IMR-90 (cell line): ENCODE measurements around the gene RRP9. TPM values are rescaled to one million over a fixed set of nuclear protein-coding genes. Genes with fewer than 3 reads are reported as not detected.

Experiments used
- ATAC-seq: fragments of 200-7000 bp; cut with Tn5 transposase; 2 replicates; pipeline ENCODE4 v1.9.1; 2020; ENCODE audit warnings: low read depth, mild to moderate bottlenecking, moderate library complexity
- BruUV-seq: library from RNA; stranded (reverse); fragments of 400-500 nt; replicated peaks from 2 replicates; lab custom pipeline; 2021; lab: Mats Ljungman, UMichigan
- CTCF ChIA-PET: fragments of 300-600 bp; formaldehyde crosslinking; extraction: SDS; loops from one replicate; lab custom pipeline; 2021; ENCODE audit warnings: antibody characterized with exemption; lab: Yijun Ruan, JAX
- POLR2A ChIA-PET: fragments of 300-600 bp; sonication (Branson Sonifier 250); formaldehyde crosslinking; loops from one replicate; lab custom pipeline; 2022; ENCODE audit warnings: antibody characterized with exemption; ENCODE audit not compliant: unreplicated experiment; lab: Charles Lee
- DNase-seq: peaks from one replicate; pipeline ENCODE4 v3.0.0; 2013
- H2AFZ ChIP-seq: replicated peaks from 2 replicates; pipeline ENCODE3; 2013; ENCODE audit warnings: low read length, mild to moderate bottlenecking; ENCODE audit not compliant: poor library complexity
- H2AK5ac ChIP-seq: 2 replicates; pipeline ENCODE4 v1.6.1; 2013; ENCODE audit warnings: low read depth, low read length, inconsistent platforms
- H2AK9ac ChIP-seq: replicated peaks from 2 replicates; pipeline ENCODE3; 2013; ENCODE audit warnings: mild to moderate bottlenecking, low read depth, low read length, moderate library complexity; ENCODE audit not compliant: poor library complexity
- H2BK120ac ChIP-seq: 2 replicates; pipeline ENCODE4 v1.6.1; 2013; ENCODE audit warnings: low read depth, low read length, inconsistent platforms
- H2BK15ac ChIP-seq: 3 replicates; pipeline ENCODE4 v1.6.1; 2013; ENCODE audit warnings: low read depth, low read length, inconsistent platforms
- H2BK20ac ChIP-seq: 2 replicates; pipeline ENCODE4 v1.6.1; 2013; ENCODE audit warnings: low read depth, mild to moderate bottlenecking, inconsistent platforms, low read length, moderate library complexity
- H2BK5ac ChIP-seq: 2 replicates; pipeline ENCODE4 v1.6.1; 2013; ENCODE audit warnings: mild to moderate bottlenecking, low read depth, low read length, inconsistent platforms; ENCODE audit not compliant: poor library complexity, severe bottlenecking
- H3K14ac ChIP-seq: replicated peaks from 2 replicates; pipeline ENCODE4 v1.6.1; 2013; ENCODE audit warnings: low read depth, low read length, inconsistent platforms
- H3K18ac ChIP-seq: 2 replicates; pipeline ENCODE4 v1.6.1; 2013; ENCODE audit warnings: low read depth, low read length, control low read depth
- H3K23ac ChIP-seq: 2 replicates; pipeline ENCODE4 v1.6.1; 2013; ENCODE audit warnings: low read depth, low read length, inconsistent platforms
- H3K27ac ChIP-seq: 2 replicates; pipeline ENCODE4 v1.5.1; 2013; ENCODE audit warnings: mild to moderate bottlenecking, control low read depth, low read length; ENCODE audit not compliant: insufficient read depth
- H3K27me3 ChIP-seq: 2 replicates; pipeline ENCODE4 v1.6.1; 2013; ENCODE audit warnings: low read length; ENCODE audit not compliant: control insufficient read depth, insufficient read depth
- H3K36me3 ChIP-seq: 2 replicates; pipeline ENCODE4 v1.6.1; 2013; ENCODE audit warnings: low read length, mixed read lengths; ENCODE audit not compliant: control insufficient read depth, insufficient read depth
- H3K4ac ChIP-seq: 2 replicates; pipeline ENCODE4 v1.6.1; 2013; ENCODE audit warnings: low read depth, low read length, inconsistent platforms
- H3K4me1 ChIP-seq: 2 replicates; pipeline ENCODE4 v1.6.1; 2013; ENCODE audit warnings: low read length, mixed read lengths; ENCODE audit not compliant: control insufficient read depth, insufficient read depth
- H3K4me2 ChIP-seq: 2 replicates; pipeline ENCODE4 v1.6.1; 2013; ENCODE audit warnings: low read depth, mild to moderate bottlenecking, control low read depth, low read length, moderate library complexity
- H3K4me3 ChIP-seq: 2 replicates; pipeline ENCODE4 v1.5.1; 2013; ENCODE audit warnings: low read depth, mild to moderate bottlenecking, control low read depth, low read length, moderate library complexity; ENCODE audit not compliant: insufficient read depth
- H3K56ac ChIP-seq: 2 replicates; pipeline ENCODE4 v1.6.1; 2013; ENCODE audit warnings: low read length, inconsistent platforms; ENCODE audit not compliant: insufficient read depth; ENCODE audit errors: extremely low read depth
- H3K79me1 ChIP-seq, 2 experiments: 2 replicates each; pipeline ENCODE4 v1.6.1; 2013; ENCODE audit warnings: low read length in 2 of 2, inconsistent platforms in 1 of 2, low read depth in 1 of 2
- H3K9ac ChIP-seq: 2 replicates; pipeline ENCODE4 v1.6.1; 2013; ENCODE audit warnings: low read depth, low read length, control low read depth
- H3K9me1 ChIP-seq: 2 replicates; pipeline ENCODE4 v1.6.1; 2013; ENCODE audit warnings: low read length, inconsistent platforms; ENCODE audit not compliant: insufficient read depth
- H3K9me3 ChIP-seq: 2 replicates; pipeline ENCODE4 v1.6.1; 2013; ENCODE audit warnings: low read length; ENCODE audit not compliant: control insufficient read depth, insufficient read depth
- H4K20me1 ChIP-seq: 2 replicates; pipeline ENCODE4 v1.6.1; 2013; ENCODE audit warnings: low read length, inconsistent platforms; ENCODE audit not compliant: insufficient read depth
- H4K5ac ChIP-seq: 2 replicates; pipeline ENCODE4 v1.6.1; 2013; ENCODE audit warnings: mild to moderate bottlenecking, low read depth, low read length, control low read depth
- H4K8ac ChIP-seq, 2 experiments: 2 replicates each; pipeline ENCODE4 v1.6.1; 2013; ENCODE audit warnings: low read depth in 2 of 2, low read length in 2 of 2, control low read depth in 1 of 2, inconsistent platforms in 1 of 2
- H4K91ac ChIP-seq: 2 replicates; pipeline ENCODE4 v1.6.1; 2013; ENCODE audit warnings: low read depth, low read length, inconsistent platforms; ENCODE audit not compliant: insufficient read depth
- BHLHE40 ChIP-seq: fragments of 150-350 bp; IDR thresholded peaks from 2 replicates; pipeline ENCODE4 v1.6.1; 2016; ENCODE audit warnings: mild to moderate bottlenecking, low read depth, low read length
- CTCF ChIP-seq: conservative IDR thresholded peaks from 2 replicates; pipeline ENCODE4 v1.5.1; 2012; ENCODE audit warnings: mild to moderate bottlenecking, low read depth, low read length, improper control_type of control experiment
- ELK1 ChIP-seq: fragments of 150-350 bp; IDR thresholded peaks from 2 replicates; pipeline ENCODE4 v1.6.1; 2016; ENCODE audit warnings: low read depth, mild to moderate bottlenecking, low read length, moderate library complexity, borderline replicate concordance
- MAFK ChIP-seq: IDR thresholded peaks from 2 replicates; pipeline ENCODE4 v1.6.1; 2012; ENCODE audit warnings: low read depth, low read length, improper control_type of control experiment
- POLR2A ChIP-seq: IDR thresholded peaks from 2 replicates; pipeline ENCODE4 v1.6.1; 2012; ENCODE audit warnings: mild to moderate bottlenecking, low read depth, low read length
- RAD21 ChIP-seq: IDR thresholded peaks from 2 replicates; pipeline ENCODE4 v1.6.1; 2012; ENCODE audit warnings: low read length, improper control_type of control experiment
- RFX5 ChIP-seq: IDR thresholded peaks from 2 replicates; pipeline ENCODE4 v1.8.0; 2012; ENCODE audit warnings: low read depth, mild to moderate bottlenecking, low read length, moderate library complexity
- SMC3 ChIP-seq: fragments of 150-350 bp; IDR thresholded peaks from 2 replicates; pipeline ENCODE4 v1.6.1; 2016; ENCODE audit warnings: low read depth, mild to moderate bottlenecking, antibody characterized with exemption, low read length, moderate library complexity
- WGBS, 2 experiments: methylation state at CpG; one replicate each; pipeline versions ENCODE4 v1.1.5 to v1.1.7; 2013; ENCODE audit warnings: missing lambda C conversion rate in 2 of 2; ENCODE audit not compliant: insufficient read length in 1 of 2; ENCODE audit errors: extremely low coverage in 2 of 2; 5-methylcytosine and 5-hydroxymethylcytosine counted together
- dilution Hi-C: fragments of 300-500 bp; cut with HindIII; formaldehyde crosslinking; loops from one replicate; pipeline ENCODE4 v1.14.3; 2018; ENCODE audit warnings: low sequenced_read_pairs; ENCODE audit not compliant: unreplicated experiment
- in situ Hi-C: fragments of 300-500 bp; cut with MboI; formaldehyde crosslinking; loops from 3 replicates; pipeline ENCODE4 v1.14.3; 2019; ENCODE audit warnings: low sequenced_read_pairs, inconsistent platforms, mixed read lengths
- intact Hi-C: fragments of 100-400 bp; cut with micrococcal nuclease; formaldehyde crosslinking; loops from 2 replicates; pipeline ENCODE4 v1.10.0; 2022
- polyA plus RNA-seq, 3 experiments: library from polyadenylated mRNA; depleted of rRNA; stranded (reverse); fragments of >200 nt; gene quantifications; 2 replicates each; pipeline ENCODE4 v1.2.3, GENCODE V29; 2012; ENCODE audit warnings: low replicate concordance in 1 of 3
- total RNA-seq: library from RNA; depleted of rRNA; stranded (reverse); fragments of >200 nt; gene quantifications from 2 replicates; pipeline ENCODE4 v1.2.3, GENCODE V29; 2012

Gene RRP9
- total and polyA plus RNA-seq, 2 of the 4 experiments (the other 2 are of a cell fraction): 30.9 to 39.8 TPM

GRCh38 chr3:51930439-51930838 is 11.3 kb downstream of the RRP9 start:
- Histone ChIP-seq H3K9ac (no peak overlapping the region), H2AK5ac (no peak overlapping the region), H3K27ac (no peak overlapping the region), H3K4me3 (no peak overlapping the region), H2BK5ac (no peak overlapping the region), H4K91ac (no peak overlapping the region), H3K9me3 (no peaks in the 10 kb centered on the region), H2BK20ac (no peak overlapping the region), H3K27me3 (no peaks in the 10 kb centered on the region), H4K5ac (no peak overlapping the region), H3K56ac (no peak overlapping the region), H3K18ac (no peak overlapping the region), H3K14ac (no peak overlapping the region), H3K4ac (no peak overlapping the region), H4K8ac (no peak overlapping the region), H2BK120ac (no peak overlapping the region), H2AK9ac (no peak overlapping the region), H3K4me1 (no peaks in the 10 kb centered on the region), H2BK15ac (no peak overlapping the region), H3K23ac (no peak overlapping the region), H3K9me1 (no peaks in the 10 kb centered on the region), H4K20me1 (no peaks in the 10 kb centered on the region), H3K79me1 (no peaks in the 10 kb centered on the region), H3K4me2 (no peak overlapping the region), H2AFZ (no peak overlapping the region), H3K36me3 (peaks cover 31% of the 10 kb centered on the region)
- no peak for DNase-seq
- TF ChIP-seq BHLHE40 (no peak), RFX5 (no peak), SMC3 (no peak), RAD21 (no peak), CTCF (no peak), ELK1 (no peak), POLR2A (no peak), MAFK (no peak)
- in situ Hi-C loops: loop anchor here (25.0 kb wide), 1 partner anchor 543 kb away; the partner anchor contains the start of genes MANF and RBM15B
- no peak for ATAC-seq
- ChIA-PET POLR2A (no interaction called here), CTCF (no interaction called here)
- BruUV-seq: no TSS peak
- WGBS, 2 experiments: no CpG with 5 or more reads among the region's 1 CpG
- intact Hi-C loops: no loop called here
- dilution Hi-C loops: no loop called here
